K562 (cell line): ENCODE data around the gene DYDC1. TPM values are rescaled to one million over a fixed set of nuclear protein-coding genes. Genes with fewer than 3 reads are reported as not detected.

Experiments
- ATAC-seq: fragments of 200-7000 bp; cut with Tn5 transposase; 3 replicates; pipeline ENCODE4 v1.9.1; 2020; ENCODE audit warnings: moderate library complexity
- BruUV-seq: library from RNA; stranded (reverse); fragments of 400-500 nt; replicated peaks from 2 replicates; lab custom pipeline; 2021; lab: Mats Ljungman, UMichigan
- CTCF ChIA-PET: fragments of 300-600 bp; formaldehyde crosslinking; extraction: SDS; loops from one replicate; lab custom pipeline; 2021; ENCODE audit warnings: low intra/inter-chr PET ratio; lab: Yijun Ruan, JAX
- POLR2A ChIA-PET: fragments of 300-600, 350-650 bp; sonication (Branson Sonifier 250); formaldehyde crosslinking; extraction: SDS; loops from one replicate; lab custom pipeline; 2021; ENCODE audit warnings: antibody characterized with exemption, inconsistent platforms; lab: Yijun Ruan, JAX
- DNase-seq, 4 experiments: peaks; one replicate each; pipeline versions ENCODE4 v3.0.0 to v3.0.0-alpha.2; 2011 to 2018; ENCODE audit warnings: low spot score in 3 of 4, mixed read lengths in 3 of 4; ENCODE audit errors: extremely low read depth in 1 of 4
- FAIRE-seq: peaks from 2 replicates; lab custom pipeline; 2011; peaks lifted over from hg19 to GRCh38; lab: Jason Lieb, UNC
- H2AFZ ChIP-seq: 2 replicates; pipeline ENCODE4 v1.6.0; 2011; ENCODE audit warnings: low read depth, low read length, control low read depth, inconsistent platforms
- H3K27ac ChIP-seq: fragments of 200-600 bp; 3 replicates; pipeline ENCODE4 v1.8.0; 2011; ENCODE audit warnings: low read depth, mild to moderate bottlenecking, control low read depth, inconsistent platforms, low read length, moderate library complexity, mixed read lengths; ENCODE audit errors: extremely low read depth
- H3K27me3 ChIP-seq, 2 experiments: fragments of 300-600 bp in 1 of 2; 2 replicates in 1 of 2; 3 replicates in 1 of 2; pipeline versions ENCODE4 v1.6.0 to v1.8.0; 2011; ENCODE audit warnings: inconsistent platforms in 2 of 2, low read length in 2 of 2, mild to moderate bottlenecking in 1 of 2, mixed read lengths in 1 of 2, moderate library complexity in 1 of 2; ENCODE audit not compliant: control insufficient read depth in 2 of 2, insufficient read depth in 2 of 2
- H3K36me3 ChIP-seq: fragments of 300-600 bp; 3 replicates; pipeline ENCODE4 v1.8.0; 2011; ENCODE audit warnings: mild to moderate bottlenecking, low read length, inconsistent platforms; ENCODE audit not compliant: control insufficient read depth, insufficient read depth
- H3K4me1 ChIP-seq, 2 experiments: fragments of 200-600 bp in 1 of 2; replicated peaks in 1 of 2; 2 replicates in 1 of 2; 3 replicates in 1 of 2; pipeline versions ENCODE4 v1.5.1 to v1.8.0; 2011; ENCODE audit warnings: inconsistent platforms in 2 of 2, low read length in 2 of 2, mild to moderate bottlenecking in 1 of 2, mixed read lengths in 1 of 2, moderate library complexity in 1 of 2; ENCODE audit not compliant: control insufficient read depth in 2 of 2, insufficient read depth in 2 of 2
- H3K4me2 ChIP-seq: 2 replicates; pipeline ENCODE4 v1.6.1; 2011; ENCODE audit warnings: low read length, control low read depth, inconsistent platforms, mixed read lengths; ENCODE audit not compliant: insufficient read depth
- H3K4me3 ChIP-seq: fragments of 200-600 bp; sonication (generic), shearing (Covaris generic); 2 replicates; pipeline ENCODE4 v1.5.1; 2016; ENCODE audit warnings: control low read depth, inconsistent platforms
- H3K79me2 ChIP-seq: fragments of 200-600 bp; 3 replicates; pipeline ENCODE4 v1.8.0; 2011; ENCODE audit warnings: low read length, inconsistent platforms; ENCODE audit not compliant: control insufficient read depth, insufficient read depth
- H3K9ac ChIP-seq, 2 experiments: 2 replicates each; pipeline versions ENCODE4 v1.6.0 to v1.6.1; 2011; ENCODE audit warnings: low read depth in 2 of 2, low read length in 2 of 2, control low read depth in 1 of 2, inconsistent platforms in 1 of 2, mild to moderate bottlenecking in 1 of 2, mixed read lengths in 1 of 2; ENCODE audit not compliant: insufficient read depth in 1 of 2
- H3K9me1 ChIP-seq: one replicate; pipeline ENCODE4 v1.6.0; 2011; ENCODE audit warnings: inconsistent platforms, mild to moderate bottlenecking, low read length, moderate library complexity; ENCODE audit not compliant: control insufficient read depth, insufficient read depth
- H3K9me3 ChIP-seq: replicated peaks from 2 replicates; pipeline ENCODE4 v1.5.1; 2011; ENCODE audit warnings: low read depth, low read length, inconsistent platforms; ENCODE audit not compliant: control insufficient read depth, insufficient read depth
- H4K20me1 ChIP-seq: replicated peaks from 2 replicates; pipeline ENCODE4 v1.6.1; 2011; ENCODE audit warnings: low read length, inconsistent platforms, mixed read lengths; ENCODE audit not compliant: control insufficient read depth, insufficient read depth
- BCL6 ChIP-seq: fragments of 250-450 bp; sonication (Bioruptor Pico); IDR thresholded peaks from 2 replicates; pipeline ENCODE4 v1.4.0; 2020
- BHLHE40 ChIP-seq: IDR thresholded peaks from 2 replicates; pipeline ENCODE4 v1.6.1; 2011; ENCODE audit warnings: low read length, improper control_type of control experiment
- ELF2 ChIP-seq: fragments of 250-450 bp; sonication (Bioruptor Pico); IDR thresholded peaks from 2 replicates; pipeline ENCODE4 v1.5.0; 2021; ENCODE audit warnings: mild to moderate bottlenecking
- ESRRA ChIP-seq: fragments of 450-650 bp; IDR thresholded peaks from 2 replicates; pipeline ENCODE4 v1.6.1; 2014; ENCODE audit warnings: low read depth, mild to moderate bottlenecking, moderate library complexity, borderline replicate concordance
- PRDM10 ChIP-seq: fragments of 450-650 bp; IDR thresholded peaks from 2 replicates; pipeline ENCODE4 v1.6.1; 2018; ENCODE audit not compliant: partially characterized antibody
- PRMT5 ChIP-seq: sonication (generic); formaldehyde crosslinking; IDR thresholded peaks from 2 replicates; pipeline ENCODE4 v1.5.0; 2020; ENCODE audit warnings: missing genetic modification reagents
- SAP30 ChIP-seq: fragments of 200-600 bp; sonication (generic); IDR thresholded peaks from 2 replicates; pipeline ENCODE4 v1.6.1; 2012; ENCODE audit warnings: borderline replicate concordance, low read depth, mild to moderate bottlenecking, moderate library complexity, low read length, control low read depth, inconsistent platforms; ENCODE audit not compliant: insufficient read depth, poor library complexity, severe bottlenecking
- TAF1 ChIP-seq: IDR thresholded peaks from 2 replicates; pipeline ENCODE4 v1.6.1; 2011; ENCODE audit warnings: mild to moderate bottlenecking, low read length, moderate library complexity; ENCODE audit not compliant: insufficient read depth, control insufficient read depth, severe bottlenecking; ENCODE audit errors: extremely low read depth
- ZMIZ1 ChIP-seq, 2 experiments: fragments of 150-350 bp in 1 of 2; IDR thresholded peaks; 2 replicates each; pipeline ENCODE4 v1.6.1; 2012 to 2016; ENCODE audit warnings: low read depth in 2 of 2, low read length in 2 of 2, mild to moderate bottlenecking in 1 of 2, moderate library complexity in 1 of 2
- ZNF431 ChIP-seq: sonication (generic); formaldehyde crosslinking; IDR thresholded peaks from 2 replicates; pipeline ENCODE4 v1.8.0; 2022; ENCODE audit warnings: mild to moderate bottlenecking, missing genetic modification reagents
- WGBS: fragments of 100-300 bp; shearing (Covaris generic); methylation state at CpG from one replicate; pipeline ENCODE4 v1.1.6; 2016; ENCODE audit warnings: low coverage, mixed read lengths; ENCODE audit not compliant: insufficient coverage; ENCODE audit errors: missing lambda C conversion rate; 5-methylcytosine and 5-hydroxymethylcytosine counted together
- in situ Hi-C: fragments of 300-500 bp; cut with MboI; formaldehyde crosslinking; loops from 4 replicates; pipeline ENCODE4 v1.15.0; 2018; ENCODE audit warnings: inconsistent platforms, mixed read lengths
- intact Hi-C: fragments of 100-400 bp; cut with micrococcal nuclease; formaldehyde crosslinking; loops from 2 replicates; pipeline ENCODE4 v1.14.2; 2022
- polyA plus RNA-seq, 8 experiments: library from polyadenylated mRNA; depleted of rRNA in 4 of 8; stranded (reverse) in 5 of 8; unstranded in 3 of 8; fragments of >200 nt; fragmentation: Nextera tagmentation in 2 of 8; fragmentation: Illumina TruSeq in 1 of 8; extraction: Ambion mirVana in 2 of 8; extraction: Trizol in 1 of 8; gene quantifications; 2 replicates each; pipeline versions ENCODE4 v1.2.1 to v1.2.3, GENCODE V29; 2011 to 2014; ENCODE audit warnings: inconsistent platforms in 1 of 8, missing spikeins in 1 of 8
- total RNA-seq, 7 experiments: library from RNA; depleted of rRNA in 6 of 7; stranded (reverse); fragments of >200 nt in 6 of 7; fragmentation: Illumina TruSeq in 2 of 7; extraction: Trizol in 2 of 7; gene quantifications; 2 replicates each; pipeline versions ENCODE4 v1.2.1 to v1.2.3, GENCODE V29; 2011 to 2021; ENCODE audit warnings: low replicate concordance in 1 of 7
- TF ChIP-seq, protein P1 (sequence below): fragments of 450-650 bp; IDR thresholded peaks from 2 replicates; pipeline ENCODE4 v1.6.1; 2017; ENCODE audit warnings: mild to moderate bottlenecking, moderate library complexity

DYDC1 gene
- total and polyA plus RNA-seq, 9 of the 15 experiments (the other 6 are each of a cell fraction or from before 2014, with no cell fraction given), result not detected

DNA sequence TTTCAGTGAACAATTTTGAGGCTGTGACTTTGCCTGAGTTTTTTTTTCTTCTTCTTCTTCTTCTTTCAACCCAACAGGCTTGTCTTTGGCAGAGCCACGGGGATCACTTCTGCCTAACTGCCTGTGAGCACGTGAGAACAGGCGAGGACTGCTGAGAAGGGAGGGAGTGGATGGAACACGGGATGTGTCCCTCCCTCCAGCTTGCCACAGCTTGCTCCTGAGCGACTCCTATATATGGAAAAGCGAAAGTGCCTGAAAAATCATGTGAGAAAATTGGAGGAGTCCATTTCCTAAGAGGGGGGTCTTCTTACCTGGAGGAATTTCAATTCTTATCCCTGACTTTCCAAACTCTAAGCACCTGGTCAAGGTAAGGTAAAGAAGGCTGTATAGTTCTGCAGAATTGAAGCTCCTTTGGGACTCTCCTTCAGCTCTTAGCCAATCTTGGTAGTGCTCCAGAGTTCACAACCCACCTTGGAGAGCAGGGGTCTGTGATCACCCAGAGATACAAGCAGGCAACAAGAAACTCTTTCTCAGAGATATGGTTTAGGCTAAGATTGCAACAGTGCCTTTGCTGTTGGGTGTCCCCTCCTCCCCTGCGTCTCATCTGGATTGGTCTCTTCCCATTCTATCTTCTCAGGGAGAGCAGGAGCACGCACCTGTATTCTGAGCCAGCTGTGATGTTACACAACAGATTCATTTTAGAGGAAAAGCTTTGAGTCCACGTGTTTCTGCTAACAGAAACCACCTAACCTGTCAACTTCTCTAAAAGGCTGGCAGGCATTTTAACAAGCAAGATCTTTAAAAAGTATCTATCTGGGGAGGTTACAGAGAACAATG is 66.9 kb downstream of the DYDC1 start, which contains the start of gene MAT1A:
MAT1A (minus strand) TSS at position 208 of the 837 bp plus-strand sequence. CDS start 235 bp downstream, outside the sequence.
- Histone ChIP-seq H3K27me3 (peaks cover 8 to 19% of the 10 kb centered on the region in 2 experiments; a peak in 4 of 5 replicates), H3K9me1 (no peaks in the 10 kb centered on the region), H3K4me1 (no peaks in the 10 kb centered on the region), H2AFZ (no peak within 1 kb of the TSS; the same call in 1 of the 2 replicates), H3K4me3 (no peak within 1 kb of the TSS), H3K79me2 (no peaks in the 10 kb centered on the region), H4K20me1 (no peaks in the 10 kb centered on the region), H3K27ac (no peak within 1 kb of the TSS), H3K9me3 (no peaks in the 10 kb centered on the region), H3K9ac (no peak within 1 kb of the TSS), H3K36me3 (no peaks in the 10 kb centered on the region), H3K4me2 (no peak within 1 kb of the TSS)
- peak in 2 of 4 experiments; percentile 22 to 30 for DNase-seq
- no TSS peak for BruUV-seq
- in situ Hi-C loops, result no loop called here
- CTCF ChIA-PET, result interaction anchor here (0.6 kb wide), 2 partner anchors 17 to 1080 kb away, joined by 3 read pairs; no protein-coding TSS in a partner anchor
- intact Hi-C loops, result no loop called here
- peak; percentile 52 for FAIRE-seq
- POLR2A ChIA-PET, result interaction anchor here (0.8 to 1.0 kb wide), 2 partner anchors 17 to 21 kb away, joined by 3 to 4 read pairs; no protein-coding TSS in a partner anchor
- peak; percentile 86 for ATAC-seq
- 0% methylated on average over 9 of the region's 9 CpGs for WGBS
- TF ChIP-seq, protein P1, sequence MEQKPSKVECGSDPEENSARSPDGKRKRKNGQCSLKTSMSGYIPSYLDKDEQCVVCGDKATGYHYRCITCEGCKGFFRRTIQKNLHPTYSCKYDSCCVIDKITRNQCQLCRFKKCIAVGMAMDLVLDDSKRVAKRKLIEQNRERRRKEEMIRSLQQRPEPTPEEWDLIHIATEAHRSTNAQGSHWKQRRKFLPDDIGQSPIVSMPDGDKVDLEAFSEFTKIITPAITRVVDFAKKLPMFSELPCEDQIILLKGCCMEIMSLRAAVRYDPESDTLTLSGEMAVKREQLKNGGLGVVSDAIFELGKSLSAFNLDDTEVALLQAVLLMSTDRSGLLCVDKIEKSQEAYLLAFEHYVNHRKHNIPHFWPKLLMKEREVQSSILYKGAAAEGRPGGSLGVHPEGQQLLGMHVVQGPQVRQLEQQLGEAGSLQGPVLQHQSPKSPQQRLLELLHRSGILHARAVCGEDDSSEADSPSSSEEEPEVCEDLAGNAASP, result no peak
- no peak for TF ChIP-seq TAF1
- peak; percentile 90 for TF ChIP-seq BHLHE40
- peak; percentile 98 for TF ChIP-seq PRDM10
- no peak for TF ChIP-seq PRMT5 (CRISPR knock-in tag)
- no peak for TF ChIP-seq ESRRA
- no peak for TF ChIP-seq ZNF431
- no peak for TF ChIP-seq BCL6 (CRISPR knock-in tag)
- no peak for TF ChIP-seq SAP30
- no peak for TF ChIP-seq ZMIZ1 (IDR thresholded peaks at IDR 0.05; ENCODE audit: low read depth in 2 of 2, low read length in 2 of 2)
- TF ChIP-seq ELF2 (CRISPR knock-in tag), result no peak
